Activated CD4-positive, alpha-beta T cell treated with anti-CD3 and anti-CD28 coated beads for 36 hours (primary cell): ENCODE measurements around the gene ZNF827. TPM values are rescaled to one million over a fixed set of nuclear protein-coding genes. Genes with fewer than 3 reads are reported as not detected.

Experiments
- ATAC-seq: fragments of 200-7000 bp; cut with Tn5 transposase; one replicate; pipeline ENCODE4 v1.10.0; 2021; ENCODE audit warnings: mild to moderate bottlenecking, moderate library complexity
- CTCF ChIA-PET: fragments of 350-600 bp; sonication (Branson Sonifier 250); formaldehyde crosslinking; loops from one replicate; lab custom pipeline; 2021; ENCODE audit warnings: antibody characterized with exemption; lab: Charles Lee
- POLR2A ChIA-PET: fragments of 350-600 bp; sonication (Branson Sonifier 250); formaldehyde crosslinking; loops from one replicate; lab custom pipeline; 2021; ENCODE audit warnings: antibody characterized with exemption, inconsistent platforms; lab: Charles Lee
- DNase-seq: peaks from one replicate; pipeline ENCODE4 v3.0.0-alpha.2; 2020
- H3K27ac Mint-ChIP-seq: one replicate; pipeline ENCODE4 v1.8.0; 2021; ENCODE audit warnings: mixed read lengths
- H3K27me3 Mint-ChIP-seq: one replicate; pipeline ENCODE4 v1.8.0; 2021; ENCODE audit warnings: mixed read lengths
- H3K36me3 Mint-ChIP-seq: one replicate; pipeline ENCODE4 v1.8.0; 2021; ENCODE audit warnings: low read depth, mixed read lengths
- H3K4me1 Mint-ChIP-seq: one replicate; pipeline ENCODE4 v1.8.0; 2021; ENCODE audit warnings: mixed read lengths
- H3K4me3 Mint-ChIP-seq: one replicate; pipeline ENCODE4 v1.8.0; 2021; ENCODE audit warnings: mild to moderate bottlenecking, moderate library complexity, mixed read lengths
- H3K9me3 Mint-ChIP-seq: one replicate; pipeline ENCODE4 v1.8.0; 2021; ENCODE audit warnings: low read depth, mixed read lengths
- intact Hi-C, 2 experiments: fragments of 100-400 bp; cut with DNase I in 1 of 2; cut with micrococcal nuclease in 1 of 2; formaldehyde crosslinking; loops; one replicate each; pipeline versions ENCODE4 v1.14.2 to v1.15.1; 2022 to 2024; cut with DNase I, micrococcal nuclease
- total RNA-seq, 2 experiments: library from RNA; stranded (reverse); gene quantifications; one replicate each; pipeline ENCODE4 v1.2.3, GENCODE V29; 2021

Gene ZNF827
- total RNA-seq, 2 experiments from 2014 or later = 21.2 to 26.6 TPM

DNA sequence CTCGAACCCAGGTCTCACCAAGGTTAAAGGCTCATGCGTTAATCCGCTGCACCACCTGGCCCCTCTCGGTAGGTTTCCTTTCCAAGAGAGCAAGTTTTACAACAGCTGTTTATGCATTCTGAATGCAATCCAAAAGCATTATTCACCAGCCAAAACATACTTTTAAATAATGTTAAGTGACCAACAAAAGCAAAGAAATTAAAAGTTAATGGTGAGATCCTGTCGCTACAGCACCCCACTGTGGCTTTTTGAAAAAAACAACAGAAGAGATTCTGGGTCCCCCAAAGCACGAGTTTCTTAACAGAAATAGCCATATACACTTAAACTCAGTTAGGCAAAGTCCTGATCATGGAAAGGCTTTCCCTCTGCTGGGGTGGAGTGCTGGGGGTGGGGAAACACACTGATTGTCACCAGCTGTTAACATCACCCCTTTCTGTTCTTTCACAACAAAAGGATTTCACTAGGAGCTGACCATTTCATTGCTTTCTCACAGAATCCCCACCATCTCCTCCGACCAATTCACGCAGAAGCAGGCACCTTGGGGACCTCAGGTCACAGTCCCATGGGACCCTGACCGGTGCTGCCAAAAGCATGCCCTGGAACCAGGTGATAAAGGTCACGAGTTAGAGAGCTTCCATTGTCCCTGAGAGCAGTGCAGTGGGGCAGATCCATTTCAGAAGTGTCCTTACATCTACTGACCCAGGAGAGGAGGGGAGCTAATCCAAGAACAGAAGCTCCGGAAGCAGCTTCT is 51.2 kb downstream of the ZNF827 start:
- H3K4me1 Mint-ChIP-seq = peaks cover 6% of the 10 kb centered on the region
- intact Hi-C loops = no loop called here
- ATAC-seq = no peak
- peaks cover 53% of the 10 kb centered on the region for H3K36me3 Mint-ChIP-seq
- no peak overlapping the region for H3K4me3 Mint-ChIP-seq
- ChIA-PET POLR2A (interaction anchor here (0.7 kb wide), 1 partner anchor 161 kb away, joined by 3 read pairs; no protein-coding TSS in a partner anchor), CTCF (interaction anchor here (0.5 to 1.6 kb wide), 3 partner anchors 9 to 74 kb away, joined by 3 to 5 read pairs (median 4); no protein-coding TSS in a partner anchor)
- no peaks in the 10 kb centered on the region for H3K9me3 Mint-ChIP-seq
- DNase-seq = no peak
- H3K27me3 Mint-ChIP-seq = no peaks in the 10 kb centered on the region
- H3K27ac Mint-ChIP-seq = no peak overlapping the region

DNA sequence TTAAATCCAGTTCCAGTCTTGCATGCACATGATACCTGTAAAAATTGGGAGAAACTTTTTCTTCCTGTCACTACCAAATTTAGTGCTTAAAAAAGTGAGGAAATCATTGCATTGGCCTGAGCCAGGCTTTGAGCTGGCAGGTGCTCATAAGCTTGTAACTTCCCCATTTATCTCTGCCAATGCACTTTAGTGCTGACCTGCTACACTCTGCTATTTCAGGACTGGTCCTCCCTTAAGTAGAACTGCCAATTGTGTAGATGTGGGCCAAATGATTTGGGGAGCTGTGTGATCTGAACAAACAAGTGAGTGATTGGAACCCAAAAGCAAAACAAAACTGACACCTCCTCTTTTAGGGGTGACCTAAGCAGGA is 51.8 kb downstream of the ZNF827 start:
- ChIA-PET POLR2A (no interaction called here), CTCF (no interaction called here)
- Mint-ChIP-seq H3K4me1 (peaks cover 8% of the 10 kb centered on the region), H3K4me3 (no peak overlapping the region), H3K9me3 (no peaks in the 10 kb centered on the region), H3K36me3 (peaks cover 56% of the 10 kb centered on the region), H3K27ac (no peak overlapping the region), H3K27me3 (no peaks in the 10 kb centered on the region)
- DNase-seq (no peak), ATAC-seq (no peak)
- intact Hi-C loops = no loop called here

DNA sequence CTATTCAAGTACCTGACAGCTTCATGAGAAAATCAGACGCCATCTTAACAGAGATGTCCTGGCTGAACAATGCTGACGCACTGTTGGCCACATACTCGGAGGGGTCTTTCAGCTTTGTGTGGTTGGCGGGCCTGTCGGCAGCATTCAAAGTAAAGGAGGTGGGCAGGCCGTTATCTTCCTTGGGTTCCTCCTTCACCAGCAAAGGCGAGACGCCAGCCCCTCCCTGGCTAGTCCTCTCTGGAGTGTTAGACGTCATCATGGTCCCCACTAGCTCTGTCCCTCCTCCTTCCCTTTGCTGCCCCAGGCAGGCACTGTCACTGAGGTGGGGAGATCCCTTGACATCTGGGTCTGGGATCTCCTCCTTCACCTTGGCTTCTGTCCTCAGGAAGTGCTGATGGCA is 53.0 kb downstream of the ZNF827 start:
- intact Hi-C loops = no loop called here
- Mint-ChIP-seq H3K36me3 (peaks cover 52% of the 10 kb centered on the region), H3K4me3 (no peak overlapping the region), H3K27me3 (no peaks in the 10 kb centered on the region), H3K9me3 (no peaks in the 10 kb centered on the region), H3K27ac (no peak overlapping the region), H3K4me1 (peaks cover 12% of the 10 kb centered on the region)
- POLR2A ChIA-PET = no interaction called here
- CTCF ChIA-PET = interaction anchor here (0.9 to 1.0 kb wide), 2 partner anchors 9 to 22 kb away, joined by 3 to 4 read pairs; no protein-coding TSS in a partner anchor
- DNase-seq (no peak), ATAC-seq (no peak)

DNA sequence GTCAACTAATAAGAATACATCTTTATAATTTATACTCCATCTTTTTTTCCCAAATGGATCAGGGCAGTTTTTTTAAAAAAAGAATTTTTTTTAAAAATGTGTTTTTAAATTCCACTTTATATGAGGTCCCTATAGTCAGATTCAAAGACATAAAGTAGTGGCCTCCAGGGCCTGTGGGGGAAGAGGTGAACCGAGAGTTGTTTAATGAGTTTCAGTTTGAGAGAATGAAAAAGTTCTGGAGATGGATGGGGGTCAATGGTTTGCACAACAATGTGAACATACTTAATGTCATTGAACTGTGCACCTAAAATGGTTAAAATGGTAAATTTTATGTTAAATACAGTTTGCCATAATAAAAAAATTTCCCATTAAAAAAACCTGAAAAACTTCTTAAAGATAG is 53.8 kb downstream of the ZNF827 start:
- peaks cover 47% of the 10 kb centered on the region for H3K36me3 Mint-ChIP-seq
- no peak for ATAC-seq
- H3K4me3 Mint-ChIP-seq = no peak overlapping the region
- ChIA-PET POLR2A (no interaction called here), CTCF (interaction anchor here (1.0 kb wide), 1 partner anchor 23 kb away, joined by 3 read pairs; no protein-coding TSS in a partner anchor)
- no peaks in the 10 kb centered on the region for H3K27me3 Mint-ChIP-seq
- no peak for DNase-seq
- intact Hi-C loops = no loop called here
- no peaks in the 10 kb centered on the region for H3K9me3 Mint-ChIP-seq
- no peak overlapping the region for H3K27ac Mint-ChIP-seq
- H3K4me1 Mint-ChIP-seq = peaks cover 15% of the 10 kb centered on the region

DNA sequence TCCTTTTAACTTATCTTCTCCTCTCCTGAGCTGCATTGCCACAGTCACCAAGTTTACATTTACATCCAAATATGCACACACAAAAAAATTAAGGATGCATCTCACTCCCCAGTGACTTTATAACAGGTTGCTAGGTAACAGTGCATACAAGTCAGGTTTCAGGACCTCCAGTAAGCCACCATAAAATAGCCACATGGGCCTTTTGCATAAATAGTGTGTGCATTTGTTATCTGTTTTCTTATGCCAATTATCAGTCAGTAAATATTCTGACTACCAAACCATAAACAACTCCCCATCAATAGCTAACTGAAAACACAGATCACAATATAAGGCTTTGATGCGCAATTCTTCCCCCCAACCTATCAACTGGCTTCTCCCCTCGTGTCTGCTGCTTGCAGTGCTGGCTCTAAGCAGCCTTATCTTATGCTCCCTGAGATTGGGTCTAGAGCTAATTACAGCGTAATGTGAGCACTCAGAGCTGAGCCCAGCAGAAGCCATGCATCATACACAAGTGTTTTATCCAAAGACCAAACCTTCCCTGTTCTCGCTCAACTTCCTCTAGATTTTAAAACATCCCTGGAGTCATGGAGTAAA is 55.4 kb downstream of the ZNF827 start:
- ChIA-PET POLR2A (no interaction called here), CTCF (interaction anchor here (0.6 kb wide), 1 partner anchor 202 kb away, joined by 4 read pairs; no protein-coding TSS in a partner anchor)
- Mint-ChIP-seq H3K9me3 (no peaks in the 10 kb centered on the region), H3K36me3 (peaks cover 55% of the 10 kb centered on the region), H3K4me1 (peaks cover 15% of the 10 kb centered on the region), H3K27me3 (no peaks in the 10 kb centered on the region), H3K4me3 (no peak overlapping the region), H3K27ac (no peak overlapping the region)
- no peak for ATAC-seq
- no peak for DNase-seq
- intact Hi-C loops = no loop called here

DNA sequence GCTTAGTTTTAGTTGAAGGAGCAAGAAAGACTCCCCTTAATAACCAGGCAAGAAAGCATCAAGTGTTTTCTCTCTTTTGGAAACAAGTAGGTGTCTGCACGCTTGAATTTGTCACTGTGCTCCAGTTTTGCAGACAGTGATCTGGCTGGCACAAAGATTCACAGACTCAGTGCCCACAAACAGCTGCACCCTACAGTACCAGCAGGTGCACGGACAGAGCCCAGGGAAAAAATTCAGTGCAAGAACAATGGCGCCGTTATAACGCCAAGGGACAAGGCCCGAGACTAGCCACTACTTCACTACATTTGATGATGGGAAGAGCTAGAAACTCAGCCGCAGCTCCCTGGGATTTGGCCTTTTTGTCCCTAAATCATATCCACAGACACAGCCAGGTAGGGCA is 56.0 kb downstream of the ZNF827 start:
- no peaks in the 10 kb centered on the region for H3K9me3 Mint-ChIP-seq
- no peak for ATAC-seq
- H3K4me1 Mint-ChIP-seq = peaks cover 15% of the 10 kb centered on the region
- H3K27ac Mint-ChIP-seq = no peak overlapping the region
- peaks cover 57% of the 10 kb centered on the region for H3K36me3 Mint-ChIP-seq
- no peaks in the 10 kb centered on the region for H3K27me3 Mint-ChIP-seq
- no peak overlapping the region for H3K4me3 Mint-ChIP-seq
- DNase-seq = no peak
- intact Hi-C loops = no loop called here
- POLR2A ChIA-PET = no interaction called here
- CTCF ChIA-PET = interaction anchor here (0.6 to 0.7 kb wide), 3 partner anchors 8 to 201 kb away, joined by 3 to 6 read pairs (median 4); no protein-coding TSS in a partner anchor

DNA sequence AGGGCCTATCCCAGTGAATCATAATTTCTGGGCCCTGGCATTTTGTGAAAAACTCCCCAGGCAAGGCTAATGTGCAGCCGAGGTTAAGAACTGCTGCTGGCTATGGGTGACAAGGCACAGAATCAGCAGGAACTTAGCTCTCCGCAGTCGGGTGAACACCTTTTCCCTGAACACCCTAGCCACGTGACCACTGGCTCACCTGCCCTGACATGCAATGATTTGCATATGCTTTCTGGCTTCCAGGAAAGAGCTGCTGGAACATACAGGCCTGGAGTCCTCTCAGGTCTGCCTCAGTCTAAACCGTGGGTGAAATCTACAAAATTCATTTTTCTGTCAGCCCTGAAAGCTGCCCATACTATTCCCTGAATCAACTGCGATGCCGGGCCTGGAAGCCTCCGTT is 56.6 kb downstream of the ZNF827 start:
- CTCF ChIA-PET = interaction anchor here (0.6 to 0.7 kb wide), 3 partner anchors 9 to 65 kb away, joined by 3 to 6 read pairs (median 3); no protein-coding TSS in a partner anchor
- POLR2A ChIA-PET = no interaction called here
- ATAC-seq = no peak
- Mint-ChIP-seq H3K9me3 (no peaks in the 10 kb centered on the region), H3K4me3 (no peak overlapping the region), H3K27ac (no peak overlapping the region), H3K27me3 (no peaks in the 10 kb centered on the region), H3K4me1 (peaks cover 15% of the 10 kb centered on the region), H3K36me3 (peaks cover 59% of the 10 kb centered on the region)
- DNase-seq = peak; percentile 16
- intact Hi-C loops = no loop called here

DNA sequence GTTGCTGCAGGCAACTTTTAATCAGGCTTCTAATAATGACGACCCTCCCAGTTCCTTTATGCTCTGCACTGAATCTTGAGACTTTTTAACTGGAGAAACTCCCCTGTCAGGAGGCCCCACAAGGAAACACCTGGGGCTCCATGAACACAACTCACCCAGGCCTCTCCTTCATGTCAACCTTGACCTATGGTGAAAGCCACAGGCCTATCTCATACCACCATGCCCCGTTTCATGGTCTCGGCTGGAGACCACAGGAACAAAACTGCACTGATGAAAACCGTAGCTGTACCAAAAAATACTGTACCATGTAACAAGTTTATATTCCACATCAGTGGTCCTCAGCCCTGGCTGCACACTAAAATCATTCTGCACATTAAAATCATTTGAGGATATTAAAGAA is 57.0 kb downstream of the ZNF827 start:
- H3K27ac Mint-ChIP-seq = no peak overlapping the region
- intact Hi-C loops = no loop called here
- H3K9me3 Mint-ChIP-seq = no peaks in the 10 kb centered on the region
- no peak for ATAC-seq
- ChIA-PET POLR2A (no interaction called here), CTCF (interaction anchor here (0.7 kb wide), 1 partner anchor 19 kb away, joined by 3 read pairs; no protein-coding TSS in a partner anchor)
- peaks cover 57% of the 10 kb centered on the region for H3K36me3 Mint-ChIP-seq
- H3K27me3 Mint-ChIP-seq = no peaks in the 10 kb centered on the region
- H3K4me3 Mint-ChIP-seq = no peak overlapping the region
- peaks cover 15% of the 10 kb centered on the region for H3K4me1 Mint-ChIP-seq
- no peak for DNase-seq

DNA sequence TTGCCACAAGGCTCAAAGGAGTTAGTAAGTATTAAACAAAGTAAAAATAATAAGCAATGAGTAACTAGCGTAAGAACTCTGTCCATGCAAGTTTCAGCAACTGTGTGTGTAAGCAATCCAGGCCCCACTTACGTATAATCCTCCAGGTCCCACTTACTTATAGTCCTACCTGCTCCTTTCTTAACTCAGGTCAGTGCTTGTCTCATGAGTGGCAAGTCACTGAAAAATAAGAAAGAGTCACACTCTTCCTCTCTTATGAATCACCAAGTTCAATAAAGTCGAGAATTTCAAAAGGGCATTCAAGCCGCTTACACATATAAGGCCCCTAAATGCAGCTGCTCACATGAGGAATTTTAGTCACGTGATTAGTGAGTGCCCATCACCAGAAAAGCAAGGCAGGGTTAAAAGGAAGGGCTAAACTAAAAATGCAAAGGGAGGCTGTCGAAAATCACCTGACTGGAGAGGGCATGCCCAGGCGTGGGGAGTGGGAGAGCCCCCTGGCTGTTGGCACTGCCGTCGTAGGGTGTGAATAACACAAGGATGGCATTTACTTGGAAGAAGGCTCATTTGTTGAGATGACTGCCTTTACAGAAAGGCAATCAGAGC is 58.2 kb downstream of the ZNF827 start:
- H3K27me3 Mint-ChIP-seq = no peaks in the 10 kb centered on the region
- intact Hi-C loops = no loop called here
- peaks cover 50% of the 10 kb centered on the region for H3K36me3 Mint-ChIP-seq
- ATAC-seq (no peak), DNase-seq (no peak)
- no peaks in the 10 kb centered on the region for H3K9me3 Mint-ChIP-seq
- H3K27ac Mint-ChIP-seq = no peak overlapping the region
- no peak overlapping the region for H3K4me3 Mint-ChIP-seq
- ChIA-PET CTCF (interaction anchor here (0.6 kb wide), 1 partner anchor 62 kb away, joined by 6 read pairs; no protein-coding TSS in a partner anchor), POLR2A (no interaction called here)
- H3K4me1 Mint-ChIP-seq = peaks cover 15% of the 10 kb centered on the region

DNA sequence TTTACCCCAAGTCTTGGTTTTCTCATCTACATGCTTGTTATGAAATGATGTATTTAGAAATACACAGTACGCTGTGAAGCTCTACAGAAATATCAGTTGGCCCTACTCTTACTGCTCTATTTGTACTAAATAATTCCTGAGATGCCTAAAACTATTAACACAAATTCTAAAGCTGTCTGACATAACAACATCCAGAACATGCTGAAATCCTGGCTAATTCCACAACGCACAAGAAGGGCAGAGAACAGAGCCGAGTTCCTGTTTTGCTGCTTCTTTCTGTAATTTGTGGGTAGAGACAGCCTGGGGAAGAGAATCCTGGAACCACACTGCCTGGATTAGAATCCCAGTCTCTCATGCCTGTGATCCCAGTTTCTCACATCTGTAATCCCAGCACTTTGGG is 59.0 kb downstream of the ZNF827 start:
- Mint-ChIP-seq H3K4me1 (peaks cover 15% of the 10 kb centered on the region), H3K9me3 (no peaks in the 10 kb centered on the region), H3K4me3 (no peak overlapping the region), H3K36me3 (peaks cover 46% of the 10 kb centered on the region), H3K27me3 (no peaks in the 10 kb centered on the region), H3K27ac (no peak overlapping the region)
- no peak for DNase-seq
- no peak for ATAC-seq
- POLR2A ChIA-PET = no interaction called here
- CTCF ChIA-PET = interaction anchor here (1.5 kb wide), 1 partner anchor 9 kb away, joined by 5 read pairs; no protein-coding TSS in a partner anchor
- intact Hi-C loops = no loop called here
